Measurements from ENCODE around the gene SGCD.

DNA sequence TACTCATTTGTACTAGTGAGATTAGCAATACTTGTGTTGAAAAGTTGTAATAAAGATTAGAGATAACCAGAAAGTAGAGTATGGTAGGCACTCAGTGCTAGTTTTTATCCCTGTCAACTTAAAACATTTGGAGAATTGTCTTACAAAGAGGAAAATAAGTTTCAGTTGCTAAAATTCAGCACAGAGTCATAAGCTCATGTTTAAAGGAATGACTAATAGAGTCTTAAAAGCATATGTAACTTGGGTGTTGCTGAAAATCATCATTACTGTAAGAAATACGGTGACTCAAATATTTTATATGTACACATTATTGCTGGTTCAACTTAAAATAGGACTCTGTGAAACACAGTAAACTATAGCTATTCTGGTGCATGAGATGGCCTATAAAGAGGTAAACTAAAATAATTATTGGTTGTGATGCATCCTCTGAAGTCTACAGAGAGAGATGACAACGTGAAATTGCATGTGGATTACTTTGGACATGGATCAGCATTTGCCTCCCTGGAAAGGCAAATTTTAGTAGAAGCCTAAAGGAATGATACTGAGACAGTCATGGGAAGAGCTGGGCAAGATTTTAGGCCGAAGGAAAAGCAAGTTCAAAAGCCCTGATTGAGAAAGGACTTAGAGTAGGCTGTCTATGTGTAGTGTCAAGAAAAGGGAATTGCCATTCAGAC, 34.6 kb downstream of the SGCD start:
- no peak for TF ChIP-seq POLR2A (IDR thresholded peaks at IDR 0.05)
- TF ChIP-seq, protein P1, sequence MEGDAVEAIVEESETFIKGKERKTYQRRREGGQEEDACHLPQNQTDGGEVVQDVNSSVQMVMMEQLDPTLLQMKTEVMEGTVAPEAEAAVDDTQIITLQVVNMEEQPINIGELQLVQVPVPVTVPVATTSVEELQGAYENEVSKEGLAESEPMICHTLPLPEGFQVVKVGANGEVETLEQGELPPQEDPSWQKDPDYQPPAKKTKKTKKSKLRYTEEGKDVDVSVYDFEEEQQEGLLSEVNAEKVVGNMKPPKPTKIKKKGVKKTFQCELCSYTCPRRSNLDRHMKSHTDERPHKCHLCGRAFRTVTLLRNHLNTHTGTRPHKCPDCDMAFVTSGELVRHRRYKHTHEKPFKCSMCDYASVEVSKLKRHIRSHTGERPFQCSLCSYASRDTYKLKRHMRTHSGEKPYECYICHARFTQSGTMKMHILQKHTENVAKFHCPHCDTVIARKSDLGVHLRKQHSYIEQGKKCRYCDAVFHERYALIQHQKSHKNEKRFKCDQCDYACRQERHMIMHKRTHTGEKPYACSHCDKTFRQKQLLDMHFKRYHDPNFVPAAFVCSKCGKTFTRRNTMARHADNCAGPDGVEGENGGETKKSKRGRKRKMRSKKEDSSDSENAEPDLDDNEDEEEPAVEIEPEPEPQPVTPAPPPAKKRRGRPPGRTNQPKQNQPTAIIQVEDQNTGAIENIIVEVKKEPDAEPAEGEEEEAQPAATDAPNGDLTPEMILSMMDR (IDR thresholded peaks at IDR 0.05): no peak
